ENCODE results near the gene CDCP2.
"Not testable (repeated sequence)": the region's sequence is repeated elsewhere in the genome, so short reads cannot be mapped to it uniquely, and the experiment has no call there.

CDCP2 gene

GRCh38 chr1:54112027-54112426 is 40.8 kb downstream of the CDCP2 start:
- Histone ChIP-seq H3K4me3 (ENCODE audit: low read depth in 1 of 5, low read length in 5 of 5) (no peak overlapping the region), H3K36me3 (ENCODE audit: control insufficient read depth in 5 of 5, insufficient read depth in 5 of 5, low read length in 5 of 5) (no peaks in the 10 kb centered on the region)

DNA sequence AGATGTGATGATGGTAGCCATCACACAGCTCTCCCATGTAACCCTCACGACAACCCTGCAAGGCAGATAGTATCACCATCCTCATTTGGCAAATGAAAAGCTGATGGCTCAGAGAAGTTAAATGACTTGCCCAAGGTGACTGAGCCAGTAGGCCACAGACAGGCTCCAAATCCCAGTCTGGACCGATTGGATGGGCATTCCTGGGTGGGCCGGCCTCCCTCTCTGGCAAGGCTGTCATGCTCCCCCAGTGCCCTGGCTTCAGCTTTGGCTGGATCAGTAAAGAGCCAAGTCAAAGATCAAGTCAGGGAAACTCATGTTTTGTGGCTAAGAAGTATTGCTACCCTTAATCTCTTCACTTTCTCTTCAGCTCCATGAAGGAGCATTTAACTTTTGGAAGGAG is 41.2 kb downstream of the CDCP2 start:
- Histone ChIP-seq H3K36me3 (ENCODE audit: control insufficient read depth in 5 of 5, insufficient read depth in 5 of 5, low read length in 5 of 5) (no peaks in the 10 kb centered on the region), H3K27ac (ENCODE audit: low read depth, low read length) (no peak overlapping the region), H3K4me3 (ENCODE audit: low read depth in 1 of 5, low read length in 5 of 5) (no peak overlapping the region), H3K9me3 (ENCODE audit: control insufficient read depth in 5 of 5, low read length in 5 of 5) (no peaks in the 10 kb centered on the region), H3K27me3 (ENCODE audit: control insufficient read depth in 5 of 5, insufficient read depth in 4 of 5, low read length in 5 of 5) (peaks cover 0 to 3% (median 0%) of the 10 kb centered on the region in 5 donors), H3K4me1 (ENCODE audit: control insufficient read depth in 5 of 5, insufficient read depth in 5 of 5, low read length in 5 of 5) (no peaks in the 10 kb centered on the region), H3K9ac (ENCODE audit: low read length in 5 of 5) (no peak overlapping the region)

More at GRCh38 chr1:54112027-54112426, 40.8 kb downstream of the CDCP2 start:
- H3K27ac ChIP-seq (ENCODE audit: low read depth, low read length), result no peak overlapping the region
- H3K27me3 ChIP-seq (ENCODE audit: control insufficient read depth in 5 of 5, insufficient read depth in 4 of 5, low read length in 5 of 5), result peaks cover 0 to 3% (median 0%) of the 10 kb centered on the region in 5 donors
- no peaks in the 10 kb centered on the region for H3K4me1 ChIP-seq (ENCODE audit: control insufficient read depth in 5 of 5, insufficient read depth in 5 of 5, low read length in 5 of 5)
- no peak overlapping the region for H3K9ac ChIP-seq (ENCODE audit: low read length in 5 of 5)
- H3K9me3 ChIP-seq (ENCODE audit: control insufficient read depth in 5 of 5, low read length in 5 of 5), result no peaks in the 10 kb centered on the region

- peaks cover 0 to 3% (median 0%) of the 10 kb centered on the region in 5 donors for H3K27me3 ChIP-seq (ENCODE audit: control insufficient read depth in 5 of 5, insufficient read depth in 4 of 5, low read length in 5 of 5)
- H3K36me3 ChIP-seq (ENCODE audit: control insufficient read depth in 5 of 5, insufficient read depth in 5 of 5, low read length in 5 of 5), result no peaks in the 10 kb centered on the region
- H3K4me3 ChIP-seq (ENCODE audit: low read depth in 1 of 5, low read length in 5 of 5), result no peak overlapping the region
- no peak overlapping the region for H3K9ac ChIP-seq (ENCODE audit: low read length in 5 of 5)
- H3K4me1 ChIP-seq (ENCODE audit: control insufficient read depth in 5 of 5, insufficient read depth in 5 of 5, low read length in 5 of 5), result no peaks in the 10 kb centered on the region
- H3K9me3 ChIP-seq (ENCODE audit: control insufficient read depth in 5 of 5, low read length in 5 of 5), result no peaks in the 10 kb centered on the region
- H3K27ac ChIP-seq (ENCODE audit: low read depth, low read length), result no peak overlapping the region
These were observed 41.8 kb downstream of the CDCP2 start for GRCh38 chr1:54110996-54111395.

GRCh38 chr1:54109129-54110090 is 43.4 kb downstream of the CDCP2 start:
- no peak overlapping the region for H3K27ac ChIP-seq (ENCODE audit: low read depth, low read length)
- H3K9ac ChIP-seq (ENCODE audit: low read length in 5 of 5), result no peak overlapping the region
- no peaks in the 10 kb centered on the region for H3K9me3 ChIP-seq (ENCODE audit: control insufficient read depth in 5 of 5, low read length in 5 of 5)
- peaks cover 0 to 3% (median 0%) of the 10 kb centered on the region in 5 donors for H3K27me3 ChIP-seq (ENCODE audit: control insufficient read depth in 5 of 5, insufficient read depth in 4 of 5, low read length in 5 of 5)
- no peak overlapping the region for H3K4me3 ChIP-seq (ENCODE audit: low read depth in 1 of 5, low read length in 5 of 5)
- no peaks in the 10 kb centered on the region for H3K4me1 ChIP-seq (ENCODE audit: control insufficient read depth in 5 of 5, insufficient read depth in 5 of 5, low read length in 5 of 5)
- no peaks in the 10 kb centered on the region for H3K36me3 ChIP-seq (ENCODE audit: control insufficient read depth in 5 of 5, insufficient read depth in 5 of 5, low read length in 5 of 5)

DNA sequence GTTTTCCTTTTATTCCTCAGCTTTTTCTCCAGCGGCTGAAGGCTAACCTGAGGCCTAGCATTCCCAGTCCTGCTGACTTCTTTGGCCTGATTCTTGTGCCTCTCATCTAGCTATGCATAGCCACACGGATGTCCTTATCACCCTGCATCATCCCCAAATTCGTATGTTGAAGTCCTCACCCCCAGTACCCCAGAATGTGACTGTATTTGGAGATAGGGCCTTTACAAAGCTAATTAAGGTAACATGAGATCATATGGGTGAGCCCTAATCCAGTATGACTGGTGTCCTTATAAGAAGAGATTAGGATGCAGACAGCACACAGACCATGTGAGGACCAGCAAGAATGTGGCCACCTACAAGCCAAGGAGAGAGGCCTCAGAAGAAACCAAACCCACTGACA is 44.6 kb downstream of the CDCP2 start:
- Histone ChIP-seq H3K4me1 (ENCODE audit: control insufficient read depth in 5 of 5, insufficient read depth in 5 of 5, low read length in 5 of 5) (no peaks in the 10 kb centered on the region), H3K9me3 (ENCODE audit: control insufficient read depth in 5 of 5, low read length in 5 of 5) (no peaks in the 10 kb centered on the region), H3K9ac (ENCODE audit: low read length in 5 of 5) (no peak overlapping the region), H3K27ac (ENCODE audit: low read depth, low read length) (no peak overlapping the region), H3K36me3 (ENCODE audit: control insufficient read depth in 5 of 5, insufficient read depth in 5 of 5, low read length in 5 of 5) (no peaks in the 10 kb centered on the region), H3K27me3 (ENCODE audit: control insufficient read depth in 5 of 5, insufficient read depth in 4 of 5, low read length in 5 of 5) (no peaks in the 10 kb centered on the region), H3K4me3 (ENCODE audit: low read depth in 1 of 5, low read length in 5 of 5) (no peak overlapping the region)

DNA sequence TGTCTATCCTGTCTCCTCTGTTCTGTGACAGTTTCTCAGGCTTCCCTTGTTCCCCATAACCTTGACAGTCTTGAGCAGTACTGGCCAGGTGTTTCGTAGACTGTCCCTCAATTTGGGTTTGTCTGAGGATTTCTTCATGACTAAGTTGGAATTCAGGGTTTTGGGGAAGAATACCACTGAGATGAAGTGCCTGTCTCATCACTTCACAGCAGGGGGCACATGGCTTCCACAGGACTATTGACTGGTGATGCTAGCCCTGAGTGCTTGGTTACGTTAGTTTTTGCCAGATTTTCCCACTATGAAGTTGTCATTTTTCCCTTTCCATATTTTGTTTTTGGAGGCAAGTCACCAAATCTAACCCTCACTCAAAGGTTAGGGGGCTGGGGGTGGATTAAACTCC is 45.7 kb downstream of the CDCP2 start:
- no peak overlapping the region for H3K9ac ChIP-seq (ENCODE audit: low read length in 5 of 5)
- H3K9me3 ChIP-seq (ENCODE audit: control insufficient read depth in 5 of 5, low read length in 5 of 5), result no peaks in the 10 kb centered on the region
- no peak overlapping the region for H3K4me3 ChIP-seq (ENCODE audit: low read depth in 1 of 5, low read length in 5 of 5)
- peaks cover 0 to 4% (median 0%) of the 10 kb centered on the region in 5 donors for H3K36me3 ChIP-seq (ENCODE audit: control insufficient read depth in 5 of 5, insufficient read depth in 5 of 5, low read length in 5 of 5)
- no peaks in the 10 kb centered on the region for H3K4me1 ChIP-seq (ENCODE audit: control insufficient read depth in 5 of 5, insufficient read depth in 5 of 5, low read length in 5 of 5)
- H3K27ac ChIP-seq (ENCODE audit: low read depth, low read length), result no peak overlapping the region
- no peaks in the 10 kb centered on the region for H3K27me3 ChIP-seq (ENCODE audit: control insufficient read depth in 5 of 5, insufficient read depth in 4 of 5, low read length in 5 of 5)

DNA sequence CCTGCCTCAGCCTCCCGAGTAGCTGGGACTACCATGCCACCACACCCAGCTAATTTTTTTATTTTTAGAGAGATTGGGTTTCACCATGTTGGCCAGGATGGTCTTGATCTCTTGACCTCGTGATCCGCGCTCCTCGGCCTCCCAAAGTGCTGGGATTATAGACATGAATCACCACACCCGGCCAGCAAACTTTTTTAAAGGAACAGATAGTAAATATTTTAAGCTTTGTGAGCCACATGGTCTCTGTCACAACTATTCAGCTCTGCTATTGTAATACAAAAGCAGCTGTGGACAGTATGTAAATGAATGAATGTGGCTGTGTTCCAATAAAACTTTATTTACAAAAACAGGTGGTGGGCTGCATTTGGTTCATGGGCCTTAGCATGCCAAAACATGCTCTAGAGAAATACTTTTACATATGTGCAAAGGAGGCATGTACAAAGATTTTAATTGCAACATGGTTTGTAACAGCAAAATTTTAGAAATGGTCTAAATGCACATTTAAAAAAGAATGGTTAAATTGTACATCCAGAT is 47.0 kb downstream of the CDCP2 start:
- Histone ChIP-seq H3K27me3 (ENCODE audit: control insufficient read depth in 5 of 5, insufficient read depth in 4 of 5, low read length in 5 of 5) (no peaks in the 10 kb centered on the region), H3K4me1 (ENCODE audit: control insufficient read depth in 5 of 5, insufficient read depth in 5 of 5, low read length in 5 of 5) (no peaks in the 10 kb centered on the region), H3K36me3 (ENCODE audit: control insufficient read depth in 5 of 5, insufficient read depth in 5 of 5, low read length in 5 of 5) (peaks cover 0 to 6% (median 0%) of the 10 kb centered on the region in 5 donors), H3K9me3 (ENCODE audit: control insufficient read depth in 5 of 5, low read length in 5 of 5) (no peaks in the 10 kb centered on the region), H3K27ac (ENCODE audit: low read depth, low read length) (no peak overlapping the region), H3K9ac (ENCODE audit: low read length in 5 of 5) (no peak overlapping the region), H3K4me3 (ENCODE audit: low read depth in 1 of 5, low read length in 5 of 5) (no peak overlapping the region)

DNA sequence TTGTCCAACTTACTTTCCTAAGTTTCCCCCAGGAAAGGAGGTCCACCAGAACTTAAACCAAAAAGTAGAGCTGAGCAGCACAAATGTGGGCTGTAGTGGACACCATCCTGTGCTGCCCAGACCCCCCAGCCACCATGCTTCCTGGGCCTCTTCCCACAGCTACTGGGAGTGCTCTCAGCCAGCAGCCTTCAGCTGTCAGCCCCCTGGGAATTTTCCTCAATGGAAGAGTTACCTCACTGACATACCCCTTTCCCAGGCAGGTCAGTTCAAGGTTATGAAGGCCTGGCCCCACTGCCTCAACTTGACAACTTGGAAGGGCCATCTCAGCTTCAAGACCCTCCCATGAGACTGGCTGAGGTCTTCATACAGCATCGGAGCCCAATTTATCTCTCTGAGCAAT is 47.7 kb downstream of the CDCP2 start:
- H3K9ac ChIP-seq (ENCODE audit: low read length in 5 of 5), result no peak overlapping the region
- no peaks in the 10 kb centered on the region for H3K4me1 ChIP-seq (ENCODE audit: control insufficient read depth in 5 of 5, insufficient read depth in 5 of 5, low read length in 5 of 5)
- H3K4me3 ChIP-seq (ENCODE audit: low read depth in 1 of 5, low read length in 5 of 5), result no peak overlapping the region
- H3K27me3 ChIP-seq (ENCODE audit: control insufficient read depth in 5 of 5, insufficient read depth in 4 of 5, low read length in 5 of 5), result no peaks in the 10 kb centered on the region
- H3K9me3 ChIP-seq (ENCODE audit: control insufficient read depth in 5 of 5, low read length in 5 of 5), result no peaks in the 10 kb centered on the region
- peaks cover 0 to 6% (median 0%) of the 10 kb centered on the region in 5 donors for H3K36me3 ChIP-seq (ENCODE audit: control insufficient read depth in 5 of 5, insufficient read depth in 5 of 5, low read length in 5 of 5)
- no peak overlapping the region for H3K27ac ChIP-seq (ENCODE audit: low read depth, low read length)

GRCh38 chr1:54104613-54105012 is 48.2 kb downstream of the CDCP2 start:
- H3K36me3 ChIP-seq (ENCODE audit: control insufficient read depth in 5 of 5, insufficient read depth in 5 of 5, low read length in 5 of 5); H3K4me1 ChIP-seq (ENCODE audit: control insufficient read depth in 5 of 5, insufficient read depth in 5 of 5, low read length in 5 of 5); H3K27me3 ChIP-seq (ENCODE audit: control insufficient read depth in 5 of 5, insufficient read depth in 4 of 5, low read length in 5 of 5); H3K4me3 ChIP-seq (ENCODE audit: low read depth in 1 of 5, low read length in 5 of 5); H3K27ac ChIP-seq (ENCODE audit: low read depth, low read length); H3K9ac ChIP-seq (ENCODE audit: low read length in 5 of 5); H3K9me3 ChIP-seq (ENCODE audit: control insufficient read depth in 5 of 5, low read length in 5 of 5): not testable (repeated sequence)

GRCh38 chr1:54103414-54103813 is 49.4 kb downstream of the CDCP2 start:
- H3K4me1 ChIP-seq (ENCODE audit: control insufficient read depth in 5 of 5, insufficient read depth in 5 of 5, low read length in 5 of 5), result peaks cover 0 to 2% (median 0%) of the 10 kb centered on the region in 5 donors
- H3K27ac ChIP-seq (ENCODE audit: low read depth, low read length), result no peak overlapping the region
- H3K4me3 ChIP-seq (ENCODE audit: low read depth in 1 of 5, low read length in 5 of 5), result no peak overlapping the region
- peaks cover 0 to 6% (median 0%) of the 10 kb centered on the region in 5 donors for H3K36me3 ChIP-seq (ENCODE audit: control insufficient read depth in 5 of 5, insufficient read depth in 5 of 5, low read length in 5 of 5)
- H3K9ac ChIP-seq (ENCODE audit: low read length in 5 of 5), result no peak overlapping the region
- no peaks in the 10 kb centered on the region for H3K9me3 ChIP-seq (ENCODE audit: control insufficient read depth in 5 of 5, low read length in 5 of 5)
- H3K27me3 ChIP-seq (ENCODE audit: control insufficient read depth in 5 of 5, insufficient read depth in 4 of 5, low read length in 5 of 5), result no peaks in the 10 kb centered on the region

Measured in subcutaneous abdominal adipose tissue (tissue), 5 donors.